AG10803 (cell line): ENCODE data around the gene ST6GALNAC6.
"Not testable (repeated sequence)": the region's sequence is repeated elsewhere in the genome, so short reads cannot be mapped to it uniquely, and the experiment has no call there.

Experiments
- DNase-seq: peaks from one replicate; pipeline ENCODE4 v3.0.0; 2010; ENCODE audit warnings: low read depth
- H3K4me3 ChIP-seq: 2 replicates; pipeline ENCODE4 v1.5.1; 2011; ENCODE audit warnings: mild to moderate bottlenecking, low read length, control low read depth
- TF ChIP-seq, protein P1 (sequence below): conservative IDR thresholded peaks from 2 replicates; pipeline ENCODE4 v1.5.1; 2011; ENCODE audit warnings: mild to moderate bottlenecking, low read length, control low read depth, inconsistent platforms

ST6GALNAC6 gene

DNA sequence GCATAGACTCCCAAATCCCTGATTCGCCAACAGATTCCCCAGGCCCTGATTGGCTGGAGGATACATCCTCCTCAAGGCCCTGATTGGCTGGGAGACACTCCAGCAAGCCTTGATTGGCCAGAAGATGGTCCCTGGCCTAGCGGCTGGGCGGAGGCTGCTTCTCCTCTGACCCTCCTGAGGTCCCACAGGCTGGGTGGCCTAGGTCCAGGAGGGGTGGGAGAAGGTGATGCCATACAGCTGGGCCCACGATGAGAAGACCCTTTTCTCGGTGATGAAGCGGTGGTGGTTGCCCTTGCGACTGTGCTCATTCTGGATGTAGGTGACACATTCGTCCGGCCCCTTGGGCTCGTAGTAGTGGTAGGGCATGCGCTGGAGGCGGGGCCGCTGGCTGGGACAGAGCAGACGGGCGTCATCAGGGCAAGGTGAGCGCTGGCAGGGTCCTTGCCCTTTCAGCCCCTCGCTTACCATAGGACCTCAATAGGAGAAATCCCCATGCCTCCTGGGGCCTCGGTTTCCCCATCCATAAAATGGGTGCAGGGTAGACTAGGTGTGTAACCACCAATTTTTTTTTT is 12.9 kb downstream of the ST6GALNAC6 start:
- DNase-seq: no peak

DNA sequence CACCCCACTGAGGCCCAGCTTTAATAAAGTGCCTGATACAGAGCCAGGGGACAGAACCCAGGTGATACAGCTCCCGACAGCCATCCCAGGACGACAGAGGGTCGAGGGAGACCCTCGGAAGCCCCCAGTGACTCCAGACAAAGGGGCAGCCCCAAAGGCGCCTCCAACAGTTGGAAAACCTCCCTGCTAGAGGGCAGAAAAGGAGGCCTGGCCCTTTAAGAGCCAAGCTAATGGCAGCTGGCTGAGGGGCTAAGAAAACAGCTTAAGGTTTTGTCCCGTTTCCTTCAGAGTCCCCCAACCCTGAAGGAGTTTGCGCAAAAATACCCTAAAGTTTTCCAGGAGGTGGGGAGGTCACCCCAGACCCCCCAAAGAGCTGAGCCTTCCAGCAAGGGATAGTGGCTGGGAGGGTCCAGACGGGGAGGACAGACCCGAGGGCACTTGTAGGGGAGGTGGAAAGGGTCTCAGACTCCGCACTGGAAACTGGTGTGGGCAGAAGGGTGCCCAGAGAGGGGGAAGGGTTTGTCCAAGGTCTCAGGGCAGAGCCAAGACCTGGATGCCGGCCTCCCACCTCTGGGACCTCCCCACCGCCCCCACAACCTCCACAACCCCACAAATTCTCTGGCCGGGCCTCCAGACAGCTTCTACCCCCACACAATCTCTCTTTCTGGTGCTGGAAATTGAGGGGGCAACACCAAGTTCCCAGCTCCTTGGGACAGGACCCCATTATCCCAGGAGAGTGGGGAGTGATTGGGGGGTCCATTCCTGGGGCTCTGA is 13.7 kb downstream of the ST6GALNAC6 start:
- TF ChIP-seq, protein P1, sequence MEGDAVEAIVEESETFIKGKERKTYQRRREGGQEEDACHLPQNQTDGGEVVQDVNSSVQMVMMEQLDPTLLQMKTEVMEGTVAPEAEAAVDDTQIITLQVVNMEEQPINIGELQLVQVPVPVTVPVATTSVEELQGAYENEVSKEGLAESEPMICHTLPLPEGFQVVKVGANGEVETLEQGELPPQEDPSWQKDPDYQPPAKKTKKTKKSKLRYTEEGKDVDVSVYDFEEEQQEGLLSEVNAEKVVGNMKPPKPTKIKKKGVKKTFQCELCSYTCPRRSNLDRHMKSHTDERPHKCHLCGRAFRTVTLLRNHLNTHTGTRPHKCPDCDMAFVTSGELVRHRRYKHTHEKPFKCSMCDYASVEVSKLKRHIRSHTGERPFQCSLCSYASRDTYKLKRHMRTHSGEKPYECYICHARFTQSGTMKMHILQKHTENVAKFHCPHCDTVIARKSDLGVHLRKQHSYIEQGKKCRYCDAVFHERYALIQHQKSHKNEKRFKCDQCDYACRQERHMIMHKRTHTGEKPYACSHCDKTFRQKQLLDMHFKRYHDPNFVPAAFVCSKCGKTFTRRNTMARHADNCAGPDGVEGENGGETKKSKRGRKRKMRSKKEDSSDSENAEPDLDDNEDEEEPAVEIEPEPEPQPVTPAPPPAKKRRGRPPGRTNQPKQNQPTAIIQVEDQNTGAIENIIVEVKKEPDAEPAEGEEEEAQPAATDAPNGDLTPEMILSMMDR: no peak
- H3K4me3 ChIP-seq: no peak overlapping the region
- no peak for DNase-seq

More for the DNA sequence above, 12.9 kb downstream of the ST6GALNAC6 start:
- TF ChIP-seq, protein P1: no peak
- no peak overlapping the region for H3K4me3 ChIP-seq

DNA sequence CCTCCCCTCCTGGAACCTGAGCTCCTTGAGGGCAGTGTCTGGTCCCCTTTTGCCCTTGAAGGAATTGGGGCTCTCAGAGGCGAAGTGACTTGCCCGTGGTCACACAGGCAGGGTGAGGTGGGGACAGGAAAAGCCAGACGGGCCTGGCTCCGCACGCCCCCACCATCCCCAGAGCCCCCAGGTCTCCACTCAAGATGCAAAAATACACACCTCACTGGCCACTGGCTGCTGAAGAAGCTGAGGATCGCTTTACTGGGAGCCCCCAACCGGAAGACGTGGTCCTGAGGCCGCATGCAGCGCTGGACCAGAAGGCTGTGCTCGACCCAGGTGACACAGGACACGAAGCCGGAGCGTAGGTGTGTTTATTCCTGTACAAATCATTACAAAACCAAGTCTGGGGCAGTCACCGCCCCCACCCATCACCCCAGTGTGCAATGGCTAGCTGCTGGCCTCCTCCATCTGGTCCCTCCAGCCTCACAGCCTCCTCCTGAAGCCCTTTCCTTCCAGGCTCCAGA is 14.4 kb downstream of the ST6GALNAC6 start:
- no peak for DNase-seq
- H3K4me3 ChIP-seq: no peak overlapping the region
- TF ChIP-seq, protein P1: no peak

DNA sequence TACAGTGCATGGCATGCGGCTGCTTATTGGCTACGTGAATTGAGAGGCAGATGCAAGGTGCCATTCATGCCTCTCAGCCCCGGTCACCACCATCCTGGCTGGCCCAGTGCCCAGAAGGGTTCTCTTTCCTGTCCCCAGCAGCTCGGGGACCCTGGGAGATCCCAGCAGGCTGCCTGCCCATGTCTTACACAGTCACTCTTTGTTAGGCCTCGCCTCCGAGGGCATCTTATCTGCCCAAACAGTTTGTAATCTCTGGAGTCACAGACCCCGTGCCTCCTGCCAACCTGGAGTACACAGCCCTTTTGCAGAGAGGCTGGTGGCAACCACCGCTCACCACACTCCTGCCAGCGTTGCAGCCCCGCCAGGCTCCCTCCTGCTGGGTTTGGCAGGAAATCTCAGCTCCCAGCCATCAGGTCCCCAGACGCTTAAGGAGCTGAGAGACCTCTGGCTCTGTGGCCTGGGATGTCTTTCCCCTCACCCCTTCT is 14.9 kb downstream of the ST6GALNAC6 start:
- no peak overlapping the region for H3K4me3 ChIP-seq
- TF ChIP-seq, protein P1: no peak
- no peak for DNase-seq

DNA sequence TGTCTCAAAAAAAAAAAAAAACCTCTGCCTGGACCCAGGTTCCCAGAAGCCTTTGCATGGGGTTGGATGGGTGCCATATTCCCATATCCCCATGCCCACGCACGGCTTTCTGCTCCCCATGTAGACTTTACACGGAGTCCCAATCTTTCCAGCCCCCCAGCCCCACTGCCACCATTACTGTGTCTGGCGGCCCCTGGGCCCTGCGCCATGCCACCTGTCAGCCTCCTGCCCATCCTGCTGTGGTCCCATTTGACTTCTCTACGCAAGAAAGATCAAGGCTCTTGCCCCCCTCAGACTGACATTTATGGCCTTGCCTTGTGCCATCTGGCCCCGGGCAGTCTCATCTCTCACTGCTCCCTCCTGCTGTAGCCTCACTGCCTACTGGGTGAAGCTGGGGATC is 15.4 kb downstream of the ST6GALNAC6 start:
- TF ChIP-seq, protein P1: no peak
- no peak overlapping the region for H3K4me3 ChIP-seq
- DNase-seq: no peak

DNA sequence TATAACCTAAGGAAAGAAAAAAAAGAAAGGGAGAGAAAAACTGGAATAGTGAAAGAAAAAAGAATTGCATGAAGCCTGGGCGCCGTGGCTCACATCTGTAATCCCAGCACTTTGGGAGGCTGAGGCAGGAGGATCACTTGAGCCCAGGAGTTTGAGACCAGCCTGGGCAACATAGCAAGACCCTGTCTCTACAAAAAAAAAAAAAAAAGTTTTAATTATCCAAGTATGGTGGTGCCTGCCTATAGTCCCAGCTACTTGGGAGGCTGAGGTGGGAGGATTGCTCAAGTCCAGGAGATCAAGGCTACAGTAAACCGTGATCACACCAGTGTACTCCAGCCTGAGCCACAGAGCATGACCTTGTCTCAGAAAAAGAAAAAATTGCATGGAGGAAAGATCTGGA is 17.7 kb downstream of the ST6GALNAC6 start:
- DNase-seq, H3K4me3 ChIP-seq: not testable (repeated sequence)

DNA sequence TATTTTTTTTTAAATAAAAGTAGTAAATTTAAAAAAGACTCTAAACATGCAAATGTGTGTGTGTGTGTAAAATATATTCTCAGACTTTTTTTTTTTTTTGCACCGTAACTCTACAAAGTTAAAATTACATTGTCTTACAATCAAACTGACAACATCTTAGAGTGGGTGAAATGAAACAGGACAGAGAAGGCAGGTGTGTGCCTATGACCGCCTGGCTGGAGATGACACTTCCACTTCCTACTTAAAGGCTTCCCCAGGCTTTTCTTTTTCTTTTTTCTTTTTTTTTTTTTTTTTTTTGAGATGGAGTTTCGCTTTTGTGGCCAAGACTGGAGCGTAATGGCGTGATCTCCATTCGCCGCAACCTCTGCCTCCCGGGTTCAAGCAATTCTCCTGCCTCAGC is 19.3 kb downstream of the ST6GALNAC6 start:
- H3K4me3 ChIP-seq: no peak overlapping the region
- no peak for DNase-seq
- TF ChIP-seq, protein P1: no peak
